Peyer's patch (tissue), 4 donors: ENCODE results near the gene SYNE1. TPM values are rescaled to one million over a fixed set of nuclear protein-coding genes. Genes with fewer than 3 reads are reported as not detected.
"Not testable (repeated sequence)": the region's sequence is repeated elsewhere in the genome, so short reads cannot be mapped to it uniquely, and the experiment has no call there.

Source experiments
- DNase-seq, 3 donors: peaks; one replicate each; pipeline ENCODE4 v3.0.0-alpha.2; 2017 to 2019
- H3K27ac ChIP-seq, 4 donors: fragments of 200-600 bp; sonication (generic); one replicate each; pipeline ENCODE4 v1.5.1; 2016 to 2019
- H3K27me3 ChIP-seq, 2 donors: fragments of 200-600 bp; sonication (generic); one replicate each; pipeline ENCODE4 v1.5.1; 2019
- H3K36me3 ChIP-seq, 3 donors: fragments of 200-600 bp; sonication (generic); one replicate each; pipeline ENCODE4 v1.5.1; 2016 to 2019
- H3K4me1 ChIP-seq, 4 donors: fragments of 200-600 bp; sonication (generic); one replicate each; pipeline ENCODE4 v1.5.1; 2016 to 2019
- H3K4me3 ChIP-seq, 4 donors: fragments of 200-600 bp; sonication (generic); 1 replicate in 3 of 4; 2 replicates in 1 of 4; pipeline ENCODE4 v1.5.1; 2016 to 2019; ENCODE audit warnings: mild to moderate bottlenecking in 1 of 4
- H3K9me3 ChIP-seq, 4 donors: fragments of 200-600 bp; sonication (generic); one replicate each; pipeline ENCODE4 v1.5.1; 2016 to 2019; ENCODE audit warnings: mild to moderate bottlenecking in 1 of 4
- CTCF ChIP-seq, 6 experiments: fragments of 450-650 bp in 4 of 6; fragments of 200-600 bp in 2 of 6; sonication (generic) in 1 of 6; IDR thresholded peaks; one replicate each; pipeline ENCODE4 v1.5.1; 2017 to 2019; ENCODE audit warnings: antibody characterized with exemption in 6 of 6, mild to moderate bottlenecking in 3 of 6, moderate library complexity in 1 of 6
- POLR2A ChIP-seq, 2 donors: fragments of 450-650 bp; IDR thresholded peaks; one replicate each; pipeline ENCODE4 v1.5.1; 2017; ENCODE audit warnings: antibody characterized with exemption in 2 of 2, mild to moderate bottlenecking in 2 of 2, moderate library complexity in 2 of 2
- total RNA-seq, 4 donors: library from RNA; depleted of rRNA; stranded (reverse); fragments of >200 nt; gene quantifications; one replicate each; pipeline ENCODE4 v1.1.0, GENCODE V29; 2016

The SYNE1 gene
- total RNA-seq, 4 donors from 2014 or later, result 23.1 to 245 (median 34.8) TPM

- no peaks in the 10 kb centered on the region for H3K9me3 ChIP-seq
- peaks cover 0 to 15% (median 0%) of the 10 kb centered on the region in 3 donors for H3K36me3 ChIP-seq
- TF ChIP-seq POLR2A (IDR thresholded peaks at IDR 0.05) (no peak), CTCF (IDR thresholded peaks at IDR 0.05) (no peak)
- H3K27ac ChIP-seq, result no peak overlapping the region
- H3K4me3 ChIP-seq, result no peak overlapping the region
- no peaks in the 10 kb centered on the region for H3K27me3 ChIP-seq
- DNase-seq, result no peak
- H3K4me1 ChIP-seq, result no peaks in the 10 kb centered on the region
These were observed 306.2 kb downstream of the SYNE1 start for GRCh38 chr6:152330961-152331360.

GRCh38 chr6:152329638-152330448 lies 307.3 kb downstream of the SYNE1 start:
- no peak for TF ChIP-seq POLR2A (IDR thresholded peaks at IDR 0.05)
- no peak for TF ChIP-seq CTCF (IDR thresholded peaks at IDR 0.05)
- Histone ChIP-seq H3K4me1 (no peaks in the 10 kb centered on the region), H3K36me3 (peaks cover 0 to 17% (median 0%) of the 10 kb centered on the region in 3 donors), H3K4me3 (no peak overlapping the region), H3K9me3 (no peaks in the 10 kb centered on the region), H3K27ac (no peak overlapping the region), H3K27me3 (no peaks in the 10 kb centered on the region)
- DNase-seq, result no peak

GRCh38 chr6:152328200-152328599 lies 309.0 kb downstream of the SYNE1 start:
- H3K4me3 ChIP-seq, DNase-seq, H3K9me3 ChIP-seq, H3K27ac ChIP-seq, H3K27me3 ChIP-seq, H3K4me1 ChIP-seq: not testable (repeated sequence)
- peaks cover 0 to 17% (median 0%) of the 10 kb centered on the region in 3 donors for H3K36me3 ChIP-seq

GRCh38 chr6:152323376-152323775 lies 313.8 kb downstream of the SYNE1 start:
- TF ChIP-seq POLR2A (IDR thresholded peaks at IDR 0.05) (no peak), CTCF (IDR thresholded peaks at IDR 0.05) (no peak)
- Histone ChIP-seq H3K9me3 (no peaks in the 10 kb centered on the region), H3K4me1 (no peaks in the 10 kb centered on the region), H3K4me3 (no peak overlapping the region), H3K27ac (no peak overlapping the region), H3K27me3 (no peaks in the 10 kb centered on the region), H3K36me3 (peaks cover 0 to 8% (median 0%) of the 10 kb centered on the region in 3 donors)
- no peak for DNase-seq

- no peak overlapping the region for H3K27ac ChIP-seq
- H3K36me3 ChIP-seq, result peaks cover 0 to 5% (median 0%) of the 10 kb centered on the region in 3 donors
These were observed 318.9 kb downstream of the SYNE1 start for GRCh38 chr6:152318278-152318677.

More at GRCh38 chr6:152318278-152318677, 318.9 kb downstream of the SYNE1 start:
- no peak for DNase-seq
- H3K9me3 ChIP-seq, result no peaks in the 10 kb centered on the region
- no peak overlapping the region for H3K4me3 ChIP-seq
- TF ChIP-seq POLR2A (IDR thresholded peaks at IDR 0.05), result no peak
- TF ChIP-seq CTCF (IDR thresholded peaks at IDR 0.05), result no peak
- no peaks in the 10 kb centered on the region for H3K27me3 ChIP-seq
- no peaks in the 10 kb centered on the region for H3K4me1 ChIP-seq
